Testis (tissue), 3 donors: ENCODE data around the gene DRGX. TPM values are rescaled to one million over a fixed set of nuclear protein-coding genes. Genes with fewer than 3 reads are reported as not detected.

ENCODE experiments used
- DNase-seq: peaks from one replicate; pipeline ENCODE4 v3.0.0-alpha.2; 2019
- H3K27ac ChIP-seq, 2 donors: fragments of 200-600 bp; sonication (generic); one replicate each; pipeline ENCODE4 v1.5.1; 2019
- H3K27me3 ChIP-seq: fragments of 200-600 bp; sonication (generic); one replicate; pipeline ENCODE4 v1.5.1; 2019
- H3K36me3 ChIP-seq: fragments of 200-600 bp; sonication (generic); one replicate; pipeline ENCODE4 v1.5.1; 2017; ENCODE audit warnings: low read depth; ENCODE audit errors: missing control alignments
- H3K4me1 ChIP-seq: fragments of 200-600 bp; sonication (generic); one replicate; pipeline ENCODE4 v1.5.1; 2019
- H3K4me3 ChIP-seq, 2 donors: fragments of 200-600 bp; sonication (generic); one replicate each; pipeline ENCODE4 v1.5.1; 2017 to 2019
- H3K9me3 ChIP-seq: fragments of 200-600 bp; sonication (generic); one replicate; pipeline ENCODE4 v1.5.1; 2017
- POLR2A ChIP-seq: fragments of 450-650 bp; IDR thresholded peaks from one replicate; pipeline ENCODE4 v1.6.1; 2017; ENCODE audit warnings: antibody characterized with exemption, mild to moderate bottlenecking, moderate library complexity
- WGBS, 2 donors: methylation state at CpG; one replicate each; pipeline ENCODE4 v1.1.5; 2018; 5-methylcytosine and 5-hydroxymethylcytosine counted together
- intact Hi-C: fragments of 100-400 bp; cut with DNase I; formaldehyde crosslinking; loops from one replicate; pipeline ENCODE4 v1.15.1; 2023; ENCODE audit warnings: low total_unique reads
- polyA plus RNA-seq: library from polyadenylated mRNA; stranded (reverse); fragments of 350-450 nt; fragmentation: Illumina TruSeq; extraction: RNeasy Lipid Tissue Mini Kit (QIAGEN cat#74804); gene quantifications from one replicate; pipeline ENCODE4 v1.2.3, GENCODE V29; 2014; ENCODE audit warnings: low read depth, low replicate concordance; ENCODE audit not compliant: insufficient read depth
- total RNA-seq, 2 donors: library from RNA; depleted of rRNA; stranded (reverse); fragments of >200 nt; gene quantifications; one replicate each; pipeline ENCODE4 v1.2.3, GENCODE V29; 2016
- TF ChIP-seq, protein P1 (sequence below), 3 experiments: fragments of 450-650 bp in 2 of 3; fragments of 200-600 bp in 1 of 3; sonication (generic) in 1 of 3; IDR thresholded peaks; one replicate each; pipeline ENCODE4 v1.5.1; 2016 to 2019; ENCODE audit warnings: antibody characterized with exemption in 3 of 3, mild to moderate bottlenecking in 2 of 3, moderate library complexity in 1 of 3

The DRGX gene
- total and polyA plus RNA-seq, 3 donors from 2014 or later: 0.33 TPM; not detected in 2

- no peaks in the 10 kb centered on the region for H3K9me3 ChIP-seq
- 84 to 86% methylated on average over 8 to 9 of the region's 9 CpGs for WGBS, 2 donors
- DNase-seq: no peak
- H3K27ac ChIP-seq: no peak overlapping the region
- no peak for TF ChIP-seq POLR2A
- TF ChIP-seq, protein P1, sequence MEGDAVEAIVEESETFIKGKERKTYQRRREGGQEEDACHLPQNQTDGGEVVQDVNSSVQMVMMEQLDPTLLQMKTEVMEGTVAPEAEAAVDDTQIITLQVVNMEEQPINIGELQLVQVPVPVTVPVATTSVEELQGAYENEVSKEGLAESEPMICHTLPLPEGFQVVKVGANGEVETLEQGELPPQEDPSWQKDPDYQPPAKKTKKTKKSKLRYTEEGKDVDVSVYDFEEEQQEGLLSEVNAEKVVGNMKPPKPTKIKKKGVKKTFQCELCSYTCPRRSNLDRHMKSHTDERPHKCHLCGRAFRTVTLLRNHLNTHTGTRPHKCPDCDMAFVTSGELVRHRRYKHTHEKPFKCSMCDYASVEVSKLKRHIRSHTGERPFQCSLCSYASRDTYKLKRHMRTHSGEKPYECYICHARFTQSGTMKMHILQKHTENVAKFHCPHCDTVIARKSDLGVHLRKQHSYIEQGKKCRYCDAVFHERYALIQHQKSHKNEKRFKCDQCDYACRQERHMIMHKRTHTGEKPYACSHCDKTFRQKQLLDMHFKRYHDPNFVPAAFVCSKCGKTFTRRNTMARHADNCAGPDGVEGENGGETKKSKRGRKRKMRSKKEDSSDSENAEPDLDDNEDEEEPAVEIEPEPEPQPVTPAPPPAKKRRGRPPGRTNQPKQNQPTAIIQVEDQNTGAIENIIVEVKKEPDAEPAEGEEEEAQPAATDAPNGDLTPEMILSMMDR (IDR thresholded peaks at IDR 0.05): no peak
- no peaks in the 10 kb centered on the region for H3K36me3 ChIP-seq
- no peaks in the 10 kb centered on the region for H3K4me1 ChIP-seq
- no peaks in the 10 kb centered on the region for H3K27me3 ChIP-seq
- intact Hi-C loops: no loop called here
- H3K4me3 ChIP-seq: no peak overlapping the region
Measured at GRCh38 chr10:49426490-49427360, 30.8 kb upstream of the DRGX start.

- Histone ChIP-seq H3K36me3 (no peaks in the 10 kb centered on the region), H3K4me1 (no peaks in the 10 kb centered on the region), H3K4me3 (no peak overlapping the region), H3K27ac (no peak overlapping the region), H3K9me3 (no peaks in the 10 kb centered on the region), H3K27me3 (no peaks in the 10 kb centered on the region)
- intact Hi-C loops: no loop called here
- WGBS, 2 donors: 69 to 76% methylated on average over 6 to 7 of the region's 7 CpGs
- no peak for DNase-seq
- TF ChIP-seq, protein P1 (IDR thresholded peaks at IDR 0.05): no peak
- no peak for TF ChIP-seq POLR2A
Measured at GRCh38 chr10:49419005-49419404, 23.1 kb upstream of the DRGX start.

DNA sequence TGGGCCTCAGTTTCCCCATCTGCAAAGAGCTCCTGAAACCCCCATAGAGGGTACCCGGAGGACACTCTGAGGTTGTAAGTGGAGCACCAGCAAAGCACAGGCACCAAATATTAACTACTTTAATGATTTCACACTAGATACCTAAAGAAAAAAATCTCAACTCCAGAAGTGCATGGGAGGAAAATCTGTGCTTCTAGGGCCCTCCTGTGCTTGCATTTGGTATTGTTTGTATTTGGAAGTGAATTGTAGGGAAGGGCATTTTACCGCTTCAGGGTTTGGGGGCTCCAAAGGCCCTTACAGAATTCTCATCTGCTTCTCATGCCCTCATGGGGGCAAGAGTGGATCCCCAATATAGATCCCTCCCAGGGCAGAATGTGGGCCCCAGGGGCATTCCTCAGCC is 22.4 kb upstream of the DRGX start:
- no peak for TF ChIP-seq POLR2A
- TF ChIP-seq, protein P1 (IDR thresholded peaks at IDR 0.05): no peak
- no peak overlapping the region for H3K27ac ChIP-seq
- H3K36me3 ChIP-seq: no peaks in the 10 kb centered on the region
- intact Hi-C loops: no loop called here
- H3K27me3 ChIP-seq: no peaks in the 10 kb centered on the region
- H3K4me1 ChIP-seq: no peaks in the 10 kb centered on the region
- no peak overlapping the region for H3K4me3 ChIP-seq
- no peaks in the 10 kb centered on the region for H3K9me3 ChIP-seq
- 82 to 95% methylated on average over 2 of the region's 2 CpGs for WGBS, 2 donors
- DNase-seq: no peak

DNA sequence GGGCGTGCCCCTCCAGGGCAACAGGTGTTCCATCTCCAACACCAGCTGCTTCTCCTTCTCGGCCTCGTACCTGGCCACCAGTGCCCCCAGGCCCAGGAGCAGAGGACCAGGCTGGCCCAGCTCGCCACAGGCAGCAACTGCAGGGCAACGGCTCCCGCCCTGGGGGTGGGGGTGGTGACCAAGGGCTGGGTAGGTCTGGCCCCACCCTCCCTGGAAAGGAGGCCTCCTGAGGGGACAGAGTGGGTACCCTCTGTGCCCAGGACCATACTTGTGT is 22.1 kb upstream of the DRGX start:
- Histone ChIP-seq H3K27me3 (no peaks in the 10 kb centered on the region), H3K4me1 (no peaks in the 10 kb centered on the region), H3K4me3 (no peak overlapping the region), H3K9me3 (no peaks in the 10 kb centered on the region), H3K27ac (no peak overlapping the region), H3K36me3 (no peaks in the 10 kb centered on the region)
- no peak for DNase-seq
- intact Hi-C loops: no loop called here
- WGBS, 2 donors: 60 to 72% methylated on average over 1 to 6 of the region's 6 CpGs
- TF ChIP-seq, protein P1 (IDR thresholded peaks at IDR 0.05): no peak
